KBM-7 (cell line): ENCODE measurements around the gene ELOVL1.
"Not testable (repeated sequence)": the region's sequence is repeated elsewhere in the genome, so short reads cannot be mapped to it uniquely, and the experiment has no call there.

Source experiments
- DNase-seq: peaks from one replicate; pipeline ENCODE4 v3.0.0-alpha.2; 2015
- in situ Hi-C: fragments of 300-500 bp; cut with MboI; formaldehyde crosslinking; loops from 2 replicates; pipeline ENCODE4 v1.14.3; 2020; ENCODE audit warnings: low sequenced_read_pairs, low pct_unique_long_range_greater_than_20kb, mixed read lengths

The ELOVL1 gene

DNA sequence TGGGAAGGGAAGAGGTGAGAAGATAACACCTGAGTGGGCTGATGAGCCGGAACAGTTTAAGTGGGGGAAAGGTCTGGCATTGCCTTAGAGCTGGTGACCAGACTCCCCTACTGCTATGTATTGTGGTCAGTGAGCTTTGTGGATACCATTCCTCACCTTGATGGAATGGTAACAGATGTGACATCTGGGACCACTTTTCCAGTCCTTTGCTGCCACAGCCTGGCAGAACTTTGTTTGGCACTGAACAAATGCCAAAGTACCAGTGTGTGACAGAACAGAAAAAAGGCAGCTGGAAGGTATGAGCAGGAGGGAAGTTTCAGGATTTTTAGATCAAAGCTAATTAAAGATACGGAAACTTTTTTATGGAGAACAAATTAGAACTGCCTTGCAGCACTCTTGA, 15.6 kb upstream of the ELOVL1 start:
- in situ Hi-C loops: no loop called here
- DNase-seq: no peak

DNA sequence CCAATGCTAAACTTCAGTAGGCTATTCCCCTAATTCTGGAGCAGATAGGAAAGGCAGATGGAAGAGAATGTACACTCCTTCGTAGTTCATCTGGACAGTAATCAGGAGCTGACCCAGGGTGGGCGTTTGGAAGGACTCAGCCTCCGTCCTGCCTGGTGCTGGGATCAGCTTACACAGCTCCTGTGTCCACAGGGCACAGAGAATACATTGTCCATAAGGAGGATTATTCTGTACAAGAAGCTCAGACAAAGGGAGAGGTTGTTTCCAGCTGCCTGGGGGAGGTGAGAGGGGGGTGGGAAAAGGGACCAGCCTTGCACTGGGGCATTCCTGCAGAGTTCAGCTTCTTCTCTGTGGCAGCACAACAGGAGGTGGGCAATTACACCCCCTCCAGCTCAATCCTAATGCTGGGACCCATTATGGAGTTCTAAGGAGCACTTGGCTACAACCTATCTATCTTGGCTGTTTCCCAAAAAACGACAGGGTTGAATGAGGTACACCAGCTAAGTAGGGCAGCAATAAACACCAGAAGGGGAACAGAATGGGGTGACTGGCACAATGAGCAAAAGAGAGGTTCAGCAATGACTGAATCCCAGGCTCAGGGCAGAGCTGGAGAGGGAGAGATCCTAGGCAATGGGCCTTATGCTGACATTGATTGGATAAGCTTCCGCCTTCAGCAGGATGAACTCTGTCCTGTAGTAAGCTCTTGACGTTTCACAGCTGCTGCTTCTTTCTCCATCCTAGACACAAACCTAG, 14.4 kb upstream of the ELOVL1 start:
- no peak for DNase-seq
- in situ Hi-C loops: no loop called here

DNA sequence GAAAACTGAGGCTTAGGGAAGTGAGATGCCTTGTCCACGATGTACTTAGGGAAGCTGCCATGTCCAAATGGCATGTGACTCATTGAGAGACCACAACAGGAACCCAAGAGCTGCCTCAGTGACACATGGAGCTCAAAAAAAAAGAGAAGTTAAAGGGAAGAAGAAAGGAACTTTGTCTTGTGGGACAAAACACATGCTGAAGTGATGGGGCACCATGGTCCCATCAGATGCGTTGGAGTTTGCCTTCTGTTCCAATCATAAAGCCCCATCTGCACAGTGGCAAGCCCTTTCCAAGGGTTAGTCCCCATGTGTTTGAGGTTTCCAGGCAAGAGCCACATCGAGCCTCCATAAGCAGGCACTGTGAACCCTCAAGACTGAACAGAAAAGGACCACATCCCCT, 13.8 kb upstream of the ELOVL1 start:
- in situ Hi-C loops: no loop called here
- peak; percentile 90 for DNase-seq

DNA sequence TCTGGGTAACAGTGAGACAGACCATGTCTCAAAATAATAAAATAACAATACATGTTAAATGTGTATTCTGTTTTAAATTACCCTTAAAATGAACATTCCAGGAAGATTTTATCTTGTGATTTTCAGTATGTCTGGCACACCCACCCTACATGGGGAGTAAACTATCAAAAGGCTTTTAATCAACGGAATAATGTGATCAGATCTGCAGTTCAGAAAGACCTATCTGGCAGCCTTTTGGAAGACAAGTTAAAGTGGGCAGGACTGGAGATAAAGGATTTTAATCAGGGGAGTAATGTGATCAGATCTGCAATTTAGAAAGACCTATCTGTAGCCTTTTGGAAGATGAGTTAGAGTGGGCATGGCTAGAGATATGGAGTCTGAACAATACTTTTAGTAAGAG, 11.7 kb upstream of the ELOVL1 start:
- DNase-seq: no peak
- in situ Hi-C loops: no loop called here

DNA sequence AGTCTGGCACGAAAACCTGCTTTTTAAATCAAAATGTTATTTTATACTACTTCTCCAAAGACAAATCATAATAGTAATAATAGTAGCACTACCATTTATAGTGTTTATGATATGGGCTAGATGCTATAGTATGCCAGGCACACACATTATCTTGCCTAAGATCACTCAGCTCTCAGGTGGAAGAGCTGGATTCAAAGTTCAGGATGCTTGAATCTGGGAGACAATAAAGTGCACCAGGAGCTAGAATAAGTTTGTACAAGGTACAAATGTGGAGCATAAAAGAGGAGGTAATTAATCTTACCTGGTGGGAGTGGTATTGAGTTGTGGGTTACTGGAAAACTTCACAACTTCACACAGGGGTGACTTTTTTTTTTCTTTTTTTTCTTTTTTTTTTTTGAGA, 10.0 kb upstream of the ELOVL1 start:
- in situ Hi-C loops: no loop called here
- DNase-seq: no peak

DNA sequence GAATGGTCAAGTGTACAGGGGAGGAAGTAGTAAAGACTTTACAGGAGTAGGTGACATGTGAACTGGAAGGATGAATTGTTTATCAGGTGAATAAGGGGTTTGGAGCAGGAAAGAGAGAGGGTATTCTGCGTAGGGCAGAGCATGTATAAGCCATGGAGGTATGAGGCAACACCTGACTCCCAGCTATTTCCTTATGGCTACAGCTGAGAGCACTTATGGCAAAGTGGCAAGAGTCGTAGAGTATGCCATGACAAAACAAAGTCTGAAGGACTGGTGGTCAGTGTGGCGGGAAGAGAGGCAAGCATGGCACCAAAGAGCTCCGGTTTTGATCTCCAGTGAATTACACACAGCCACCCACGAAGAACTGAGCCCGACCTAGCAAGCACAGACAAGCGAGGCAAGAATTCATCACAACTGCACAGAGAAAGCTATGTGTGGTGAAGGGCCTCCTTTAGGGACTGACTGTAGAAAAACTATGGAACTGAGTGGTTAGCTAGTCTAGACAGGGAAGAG, 9.0 kb upstream of the ELOVL1 start:
- DNase-seq: no peak
- in situ Hi-C loops: no loop called here

DNA sequence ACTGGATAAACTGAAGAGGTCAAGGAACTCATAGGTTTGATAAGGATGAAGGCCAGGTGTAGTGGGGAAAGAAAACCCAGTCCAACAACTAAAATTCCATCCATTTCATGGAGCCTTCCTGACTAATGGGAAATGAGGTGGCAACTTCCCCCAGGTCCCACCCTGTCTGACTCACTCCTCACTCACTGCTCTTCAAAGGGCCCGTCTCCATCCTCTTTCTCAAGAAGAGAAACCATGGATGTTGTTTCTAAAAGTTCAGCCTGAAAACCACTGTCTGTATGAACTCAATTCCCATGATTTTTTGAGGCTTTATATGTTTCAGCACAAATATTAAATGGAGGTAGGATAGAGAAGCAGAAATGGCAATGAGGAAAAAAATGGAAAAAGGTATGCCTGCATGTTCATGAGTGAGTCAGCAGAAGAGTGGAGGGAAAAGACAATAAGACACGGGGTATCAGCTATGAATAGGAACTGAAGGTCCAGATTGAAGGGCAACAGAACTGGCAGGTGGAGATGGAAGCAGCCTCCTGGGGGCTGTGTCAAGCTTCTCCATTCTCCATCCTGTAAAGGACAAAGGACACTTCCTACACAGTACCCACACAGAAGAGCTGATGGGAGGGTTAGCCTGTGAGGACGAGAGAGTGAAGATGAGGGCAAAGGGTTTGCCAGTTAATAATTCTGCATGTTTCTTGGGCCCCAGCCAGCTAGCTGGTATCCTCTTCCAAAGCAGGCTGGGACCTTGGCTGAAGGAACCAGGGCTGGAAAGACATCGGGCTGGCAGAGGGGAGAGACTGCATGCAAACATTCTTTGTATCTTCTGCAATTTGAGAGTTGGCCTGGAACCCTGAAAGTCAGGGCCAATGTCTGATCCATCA, 5.5 kb upstream of the ELOVL1 start:
- in situ Hi-C loops: no loop called here

DNA sequence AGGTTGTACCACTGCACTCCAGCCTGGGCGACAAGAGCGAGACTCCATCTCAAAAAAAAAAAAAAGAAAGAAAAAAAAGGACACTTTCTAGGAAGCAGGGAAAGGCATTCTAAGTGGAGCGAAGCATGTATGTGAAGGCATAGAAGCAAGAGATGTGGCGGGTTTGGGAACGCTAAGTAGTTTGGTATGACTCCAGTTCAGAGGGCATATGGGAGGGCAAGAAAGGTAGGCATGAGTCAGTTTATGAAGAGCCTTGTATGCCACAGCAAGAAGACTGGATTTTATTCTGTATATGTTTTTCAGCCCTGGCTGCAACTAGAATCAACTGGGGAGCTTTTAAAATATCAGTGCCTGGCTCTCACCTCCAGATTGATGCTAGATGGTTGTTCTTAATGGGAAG, 4.4 kb upstream of the ELOVL1 start:
- in situ Hi-C loops: no loop called here
- no peak for DNase-seq

More for the DNA sequence above, 5.5 kb upstream of the ELOVL1 start:
- DNase-seq: no peak

DNA sequence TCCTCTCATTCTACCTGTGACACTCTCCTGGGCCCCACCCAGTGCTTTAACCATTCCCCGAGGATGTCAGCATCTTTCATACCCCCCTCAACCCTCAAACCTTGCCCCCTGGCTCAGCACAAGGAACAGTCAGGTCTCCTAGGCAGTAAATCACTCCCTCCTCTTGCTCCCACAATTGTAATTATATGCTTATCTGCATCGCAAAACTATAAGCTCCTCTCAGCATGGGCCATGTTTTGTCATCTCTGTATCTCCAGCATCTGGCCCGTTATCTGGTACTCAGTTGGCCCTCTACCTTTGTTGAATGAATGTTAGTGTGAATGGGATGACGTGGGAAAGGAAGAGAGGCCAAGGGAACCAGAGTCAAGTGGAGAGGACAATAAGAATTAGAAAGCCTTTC, 2.8 kb upstream of the ELOVL1 start:
- no peak for DNase-seq
- in situ Hi-C loops: no loop called here

DNA sequence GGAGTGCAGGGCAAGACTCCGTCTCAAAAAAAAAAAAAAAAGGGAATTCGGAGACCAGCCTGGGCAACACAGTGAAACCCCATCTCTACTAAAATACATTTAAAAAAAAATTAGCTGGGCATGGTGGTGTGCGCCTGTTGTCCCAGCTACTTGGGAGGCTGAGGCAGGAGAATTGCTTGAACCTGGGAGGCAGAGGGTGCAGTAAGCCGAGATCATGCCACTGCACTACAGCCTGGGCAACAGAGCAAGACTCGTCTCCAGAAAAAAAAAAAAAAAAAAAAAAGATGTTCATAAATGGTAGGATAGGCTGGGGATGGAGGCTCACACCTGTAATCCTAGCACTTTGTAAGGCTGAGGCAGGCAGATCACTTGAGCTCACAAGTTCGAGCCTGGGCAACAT, 2.0 kb upstream of the ELOVL1 start:
- in situ Hi-C loops, DNase-seq: not testable (repeated sequence)

DNA sequence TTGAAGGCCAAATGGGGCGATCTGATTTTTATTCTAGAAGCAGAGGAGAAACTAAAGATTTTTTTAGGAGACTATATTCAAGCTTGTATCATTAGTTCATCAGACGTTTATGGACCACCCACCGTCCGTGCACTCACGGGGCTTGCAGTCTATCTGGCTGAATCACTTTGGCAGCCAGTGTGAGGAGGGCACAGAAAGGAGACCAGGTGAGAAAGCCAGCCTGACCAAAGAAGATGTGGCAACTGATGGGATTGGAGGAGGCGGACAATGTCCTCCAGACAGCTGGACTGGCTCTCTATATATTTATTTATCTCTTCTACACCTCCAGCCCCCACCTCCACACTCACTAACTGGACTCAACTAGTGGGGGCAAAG, 822 bp upstream of the ELOVL1 start:
- DNase-seq: no peak
- in situ Hi-C loops: no loop called here

DNA sequence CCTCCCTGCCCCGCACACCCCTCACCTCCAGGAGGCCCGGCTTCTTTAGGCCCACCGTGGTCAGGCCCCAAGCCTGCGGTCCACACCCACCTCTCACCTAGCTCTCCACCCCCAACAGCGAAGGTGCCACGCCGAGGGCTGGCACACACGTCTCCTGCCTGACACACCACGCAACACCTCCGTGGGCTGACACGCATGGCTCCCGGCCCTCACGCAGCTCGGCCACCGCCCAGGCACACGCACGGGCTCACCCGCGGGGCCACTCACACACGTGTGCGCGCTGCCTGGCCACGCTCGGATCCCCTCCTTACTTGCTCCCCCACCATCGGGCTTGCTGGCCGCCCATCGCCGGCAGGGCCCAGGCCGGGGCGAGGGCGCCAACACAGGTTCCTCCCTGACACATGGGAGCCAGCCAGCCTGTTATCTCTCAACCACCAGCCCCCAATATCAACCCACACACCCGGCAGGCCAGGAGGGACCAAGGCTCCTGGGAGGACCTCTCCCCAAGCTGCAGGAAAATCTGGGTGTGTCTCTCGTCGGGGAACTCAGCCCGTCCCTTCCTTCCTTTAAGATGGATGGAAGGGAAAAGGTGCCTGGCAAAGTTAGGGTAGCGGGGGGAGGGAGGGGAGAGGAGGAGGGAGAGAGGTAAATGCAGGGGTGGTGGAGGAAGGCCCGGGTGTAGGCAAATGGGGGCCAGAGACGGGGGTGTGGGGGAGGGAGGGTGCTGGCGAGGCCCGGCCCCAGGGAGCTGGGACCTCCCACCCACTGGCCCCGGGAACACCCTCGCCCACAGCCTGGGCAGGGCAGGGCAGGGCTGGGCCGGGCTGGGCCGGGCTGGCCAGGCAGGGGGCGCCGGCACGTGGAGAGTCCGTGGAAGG, 546 bp downstream of the ELOVL1 start:
- peak; percentile 39 for DNase-seq
- in situ Hi-C loops: no loop called here

DNA sequence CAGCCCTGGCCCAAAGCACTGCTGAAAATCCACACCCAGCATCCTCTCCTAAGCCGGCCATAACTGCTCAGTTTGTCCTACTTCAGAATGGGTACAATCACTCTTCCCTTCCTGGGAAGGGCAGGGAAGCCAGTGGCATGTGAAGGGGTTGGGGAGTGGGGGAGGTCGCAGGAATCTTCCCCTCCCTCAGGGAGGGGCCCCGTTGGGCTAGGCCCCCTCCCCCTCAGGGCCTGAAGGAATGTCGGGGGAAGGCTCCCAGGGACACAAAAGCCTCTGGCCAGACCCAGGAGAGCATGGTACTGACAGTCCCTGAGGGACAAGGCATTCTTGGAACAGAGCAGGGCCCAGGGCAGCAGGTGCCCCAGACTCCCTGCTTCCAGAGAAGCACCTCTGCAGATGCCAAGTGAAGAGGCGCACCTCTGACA, 1.2 kb downstream of the ELOVL1 start:
- in situ Hi-C loops: no loop called here
- DNase-seq: no peak

DNA sequence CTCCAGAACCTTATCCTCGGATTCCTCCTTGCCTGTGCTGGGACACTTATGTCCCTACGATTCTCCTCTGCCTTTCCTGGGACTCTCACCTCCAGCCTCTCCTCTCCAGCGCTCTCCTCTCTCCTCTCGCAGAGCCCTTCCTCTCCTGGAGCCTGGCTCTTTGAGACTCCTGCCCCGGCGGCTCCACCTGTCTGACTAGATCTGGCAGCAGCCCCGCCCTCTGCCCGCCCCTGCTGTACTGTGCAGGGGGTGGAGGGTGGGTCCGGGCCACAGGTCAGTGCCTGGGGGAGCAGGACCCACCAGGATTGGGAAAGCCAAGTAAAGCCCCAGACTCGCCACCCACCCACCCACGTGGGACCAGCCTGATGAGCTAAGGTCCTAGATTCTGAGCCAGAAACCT, 1.6 kb downstream of the ELOVL1 start:
- DNase-seq: no peak

DNA sequence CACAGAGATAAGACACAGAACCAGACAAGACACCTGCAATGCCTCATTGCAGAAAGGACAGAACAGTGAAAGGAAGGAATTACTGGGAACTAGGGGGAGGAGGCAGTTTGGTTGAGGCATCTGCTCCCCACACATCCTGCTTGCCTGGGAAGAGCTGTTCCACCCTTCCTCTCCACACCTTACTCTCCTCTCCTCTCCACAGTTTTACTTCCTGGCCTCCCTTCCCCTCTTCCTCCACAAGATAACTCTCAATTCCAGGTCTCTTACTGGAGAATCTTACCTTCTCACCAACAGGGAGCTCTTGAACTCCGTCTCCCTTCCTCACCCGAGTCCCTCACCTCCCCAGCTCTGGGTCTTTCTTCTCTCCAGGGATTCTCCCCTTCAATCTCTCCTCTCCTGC, 2.1 kb downstream of the ELOVL1 start:
- in situ Hi-C loops: no loop called here
- no peak for DNase-seq

More for the DNA sequence above, 1.6 kb downstream of the ELOVL1 start:
- in situ Hi-C loops: no loop called here

DNA sequence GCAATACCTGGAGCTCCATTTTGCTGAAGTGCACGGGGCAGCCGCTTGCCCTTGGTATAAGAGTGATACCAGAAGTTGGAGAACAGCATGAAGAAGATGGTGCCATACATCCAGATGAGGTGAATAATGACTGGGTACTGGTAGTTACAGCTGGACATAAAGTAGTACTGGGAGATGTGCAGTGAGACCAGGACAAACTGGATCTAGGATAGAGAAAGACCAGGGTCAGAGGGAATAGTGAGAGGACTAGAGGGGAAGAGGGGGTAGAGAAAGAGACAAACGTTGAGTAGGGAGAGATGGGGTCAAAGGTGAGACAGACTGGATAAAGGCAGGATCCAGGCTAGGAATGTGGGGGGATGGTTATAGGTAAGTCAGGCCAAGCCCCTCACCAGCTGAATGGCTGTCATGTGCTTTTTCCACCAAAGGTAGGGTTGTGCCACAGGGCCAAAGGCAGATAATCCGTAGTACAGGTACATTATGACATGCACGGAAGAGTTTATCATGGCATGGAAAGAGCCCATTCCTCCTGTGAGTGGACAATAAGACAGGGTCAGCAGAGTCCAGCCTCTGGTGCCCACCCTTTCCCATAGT, 3.8 kb downstream of the ELOVL1 start:
- in situ Hi-C loops: no loop called here
- no peak for DNase-seq

DNA sequence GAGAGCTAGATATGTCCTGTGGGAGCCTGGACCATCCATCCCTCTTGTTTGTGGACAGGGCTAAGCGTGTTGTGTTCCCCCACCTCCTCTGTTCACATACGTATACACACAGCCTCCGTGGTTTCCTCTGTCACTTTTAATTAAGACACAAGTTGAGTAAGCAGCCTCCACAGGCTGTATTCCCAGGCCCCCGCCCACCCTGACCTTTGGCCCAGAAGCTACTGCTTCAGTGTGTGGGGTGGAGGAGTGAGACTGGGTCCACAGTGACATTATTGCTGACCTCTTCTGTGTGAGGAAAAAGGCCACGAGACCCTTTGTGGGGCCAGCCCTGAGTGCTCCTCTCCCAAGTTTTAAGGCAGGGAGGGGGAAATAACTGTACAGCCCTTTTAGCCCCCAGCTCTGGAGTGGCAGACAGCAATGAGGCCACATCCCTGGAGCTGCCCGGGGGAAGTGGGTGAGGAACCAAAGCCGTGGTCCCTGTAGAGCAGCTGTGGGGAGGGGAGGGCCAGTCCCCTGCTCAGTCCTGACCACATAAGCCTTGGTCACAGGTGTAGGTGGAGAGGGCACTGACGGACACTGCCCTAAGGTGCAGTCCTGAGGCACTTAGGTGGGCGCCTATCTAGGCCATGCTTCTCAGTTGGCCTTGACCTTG, 4.4 kb downstream of the ELOVL1 start:
- DNase-seq: no peak

DNA sequence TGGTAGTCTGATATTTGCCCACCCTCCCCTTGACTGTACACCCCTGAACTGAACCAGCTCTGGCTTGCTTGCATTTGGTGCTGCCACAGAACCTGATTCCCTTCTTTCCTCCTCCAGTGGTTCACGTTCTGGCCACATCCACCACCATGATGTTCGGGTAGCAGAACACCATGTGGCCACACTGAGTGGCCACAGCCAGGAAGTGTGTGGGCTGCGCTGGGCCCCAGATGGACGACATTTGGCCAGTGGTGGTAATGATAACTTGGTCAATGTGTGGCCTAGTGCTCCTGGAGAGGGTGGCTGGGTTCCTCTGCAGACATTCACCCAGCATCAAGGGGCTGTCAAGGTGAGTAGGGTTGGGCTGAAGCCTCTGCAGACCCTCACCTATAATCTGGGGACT, 7.2 kb downstream of the ELOVL1 start:
- DNase-seq: no peak
- in situ Hi-C loops: no loop called here

More for the DNA sequence above, 4.4 kb downstream of the ELOVL1 start:
- in situ Hi-C loops: no loop called here

DNA sequence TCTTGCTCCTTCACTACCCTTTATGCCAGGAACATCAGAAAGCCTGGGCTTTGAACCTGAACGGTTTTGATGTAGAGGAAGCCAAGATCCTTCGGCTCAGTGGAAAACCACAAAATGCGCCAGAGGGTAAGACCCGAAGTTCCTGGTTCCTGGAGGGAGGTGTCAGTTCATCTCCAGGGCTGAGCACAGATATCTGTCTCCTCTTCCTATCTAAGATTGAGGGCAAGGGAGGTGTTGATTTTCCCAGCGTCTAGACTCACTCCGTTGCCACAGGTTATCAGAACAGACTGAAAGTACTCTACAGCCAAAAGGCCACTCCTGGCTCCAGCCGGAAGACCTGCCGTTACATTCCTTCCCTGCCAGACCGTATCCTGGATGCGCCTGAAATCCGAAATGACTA, 8.1 kb downstream of the ELOVL1 start:
- in situ Hi-C loops: no loop called here
- DNase-seq: no peak
